ENCODE measurements around the gene RHBDL1.
A peak's percentile ranks its signal among the peaks of the same experiment; 100 is the strongest.

Gene RHBDL1

DNA sequence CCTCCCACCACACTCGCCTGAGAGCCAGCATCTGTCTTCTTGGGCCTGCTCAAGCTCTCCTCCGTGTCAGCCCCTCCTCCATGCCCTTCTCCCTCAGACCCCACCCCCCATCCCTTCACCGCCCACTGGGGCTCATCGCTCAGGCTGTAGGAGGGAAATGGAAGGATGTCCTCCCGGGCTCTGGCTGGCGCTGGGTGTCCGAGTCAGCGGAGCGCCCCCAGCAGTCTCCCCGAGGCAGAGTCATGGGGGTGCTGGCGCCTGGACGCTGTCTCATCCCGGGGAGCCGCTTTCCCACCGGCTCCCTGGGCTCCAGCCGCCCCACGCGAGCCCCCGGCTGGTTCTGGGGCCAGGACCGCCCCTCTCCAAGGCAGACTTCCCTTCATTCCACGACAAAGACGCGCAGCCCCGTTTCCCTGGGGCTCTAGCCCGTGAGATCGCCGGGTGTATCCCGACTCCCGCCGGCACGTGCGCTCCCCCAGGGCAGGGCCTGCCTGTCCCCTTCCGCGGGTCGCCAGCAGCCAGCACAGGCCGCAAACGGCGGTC lies 45.0 kb downstream of the RHBDL1 start (continued):
- TF ChIP-seq SP2 (tag by site-specific recombination; IDR thresholded peaks at IDR 0.05) = peak; percentile 84
- no peak for TF ChIP-seq ZNF626 (tag by site-specific recombination; IDR thresholded peaks at IDR 0.05)
- no peak for TF ChIP-seq ZNF416 (tag by site-specific recombination; IDR thresholded peaks at IDR 0.05)
- no peak for TF ChIP-seq ZNF701 (tag by site-specific recombination; IDR thresholded peaks at IDR 0.05)
- TF ChIP-seq ZBTB20 (tag by site-specific recombination; IDR thresholded peaks at IDR 0.05) = peak; percentile 91
- TF ChIP-seq ZNF776 (tag by site-specific recombination; IDR thresholded peaks at IDR 0.05; ENCODE audit: borderline replicate concordance) = no peak
- TF ChIP-seq REPIN1 (tag by site-specific recombination; IDR thresholded peaks at IDR 0.05; ENCODE audit: low read depth) = no peak
- no peak for TF ChIP-seq ZNF324 (tag by site-specific recombination; IDR thresholded peaks at IDR 0.05)
- TF ChIP-seq YY2 (tag by site-specific recombination; IDR thresholded peaks at IDR 0.05) = no peak
- TF ChIP-seq ZNF175 (tag by site-specific recombination; IDR thresholded peaks at IDR 0.05) = no peak
- TF ChIP-seq, protein P1, sequence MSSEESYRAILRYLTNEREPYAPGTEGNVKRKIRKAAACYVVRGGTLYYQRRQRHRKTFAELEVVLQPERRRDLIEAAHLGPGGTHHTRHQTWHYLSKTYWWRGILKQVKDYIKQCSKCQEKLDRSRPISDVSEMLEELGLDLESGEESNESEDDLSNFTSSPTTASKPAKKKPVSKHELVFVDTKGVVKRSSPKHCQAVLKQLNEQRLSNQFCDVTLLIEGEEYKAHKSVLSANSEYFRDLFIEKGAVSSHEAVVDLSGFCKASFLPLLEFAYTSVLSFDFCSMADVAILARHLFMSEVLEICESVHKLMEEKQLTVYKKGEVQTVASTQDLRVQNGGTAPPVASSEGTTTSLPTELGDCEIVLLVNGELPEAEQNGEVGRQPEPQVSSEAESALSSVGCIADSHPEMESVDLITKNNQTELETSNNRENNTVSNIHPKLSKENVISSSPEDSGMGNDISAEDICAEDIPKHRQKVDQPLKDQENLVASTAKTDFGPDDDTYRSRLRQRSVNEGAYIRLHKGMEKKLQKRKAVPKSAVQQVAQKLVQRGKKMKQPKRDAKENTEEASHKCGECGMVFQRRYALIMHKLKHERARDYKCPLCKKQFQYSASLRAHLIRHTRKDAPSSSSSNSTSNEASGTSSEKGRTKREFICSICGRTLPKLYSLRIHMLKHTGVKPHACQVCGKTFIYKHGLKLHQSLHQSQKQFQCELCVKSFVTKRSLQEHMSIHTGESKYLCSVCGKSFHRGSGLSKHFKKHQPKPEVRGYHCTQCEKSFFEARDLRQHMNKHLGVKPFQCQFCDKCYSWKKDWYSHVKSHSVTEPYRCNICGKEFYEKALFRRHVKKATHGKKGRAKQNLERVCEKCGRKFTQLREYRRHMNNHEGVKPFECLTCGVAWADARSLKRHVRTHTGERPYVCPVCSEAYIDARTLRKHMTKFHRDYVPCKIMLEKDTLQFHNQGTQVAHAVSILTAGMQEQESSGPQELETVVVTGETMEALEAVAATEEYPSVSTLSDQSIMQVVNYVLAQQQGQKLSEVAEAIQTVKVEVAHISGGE (tag by site-specific recombination; conservative IDR thresholded peaks at IDR 0.05; ENCODE audit: low read depth) = no peak
- TF ChIP-seq, protein P2, sequence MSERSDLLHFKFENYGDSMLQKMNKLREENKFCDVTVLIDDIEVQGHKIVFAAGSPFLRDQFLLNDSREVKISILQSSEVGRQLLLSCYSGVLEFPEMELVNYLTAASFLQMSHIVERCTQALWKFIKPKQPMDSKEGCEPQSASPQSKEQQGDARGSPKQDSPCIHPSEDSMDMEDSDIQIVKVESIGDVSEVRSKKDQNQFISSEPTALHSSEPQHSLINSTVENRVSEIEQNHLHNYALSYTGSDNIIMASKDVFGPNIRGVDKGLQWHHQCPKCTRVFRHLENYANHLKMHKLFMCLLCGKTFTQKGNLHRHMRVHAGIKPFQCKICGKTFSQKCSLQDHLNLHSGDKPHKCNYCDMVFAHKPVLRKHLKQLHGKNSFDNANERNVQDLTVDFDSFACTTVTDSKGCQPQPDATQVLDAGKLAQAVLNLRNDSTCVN (tag by site-specific recombination; optimal IDR thresholded peaks at IDR 0.05) = peak; percentile 73
- TF ChIP-seq GLIS1 (tag by site-specific recombination; IDR thresholded peaks at IDR 0.05) = peak; percentile 74
- TF ChIP-seq, protein P3, sequence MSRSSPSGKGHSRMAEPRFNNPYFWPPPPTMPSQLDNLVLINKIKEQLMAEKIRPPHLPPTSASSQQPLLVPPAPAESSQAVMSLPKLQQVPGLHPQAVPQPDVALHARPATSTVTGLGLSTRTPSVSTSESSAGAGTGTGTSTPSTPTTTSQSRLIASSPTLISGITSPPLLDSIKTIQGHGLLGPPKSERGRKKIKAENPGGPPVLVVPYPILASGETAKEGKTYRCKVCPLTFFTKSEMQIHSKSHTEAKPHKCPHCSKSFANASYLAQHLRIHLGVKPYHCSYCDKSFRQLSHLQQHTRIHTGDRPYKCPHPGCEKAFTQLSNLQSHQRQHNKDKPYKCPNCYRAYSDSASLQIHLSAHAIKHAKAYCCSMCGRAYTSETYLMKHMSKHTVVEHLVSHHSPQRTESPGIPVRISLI (tag by site-specific recombination; IDR thresholded peaks at IDR 0.05) = no peak
- no peak for TF ChIP-seq ZNF596 (tag by site-specific recombination; IDR thresholded peaks at IDR 0.05)
- TF ChIP-seq ZNF555 (tag by site-specific recombination; conservative IDR thresholded peaks at IDR 0.05) = no peak
- TF ChIP-seq, protein P4, sequence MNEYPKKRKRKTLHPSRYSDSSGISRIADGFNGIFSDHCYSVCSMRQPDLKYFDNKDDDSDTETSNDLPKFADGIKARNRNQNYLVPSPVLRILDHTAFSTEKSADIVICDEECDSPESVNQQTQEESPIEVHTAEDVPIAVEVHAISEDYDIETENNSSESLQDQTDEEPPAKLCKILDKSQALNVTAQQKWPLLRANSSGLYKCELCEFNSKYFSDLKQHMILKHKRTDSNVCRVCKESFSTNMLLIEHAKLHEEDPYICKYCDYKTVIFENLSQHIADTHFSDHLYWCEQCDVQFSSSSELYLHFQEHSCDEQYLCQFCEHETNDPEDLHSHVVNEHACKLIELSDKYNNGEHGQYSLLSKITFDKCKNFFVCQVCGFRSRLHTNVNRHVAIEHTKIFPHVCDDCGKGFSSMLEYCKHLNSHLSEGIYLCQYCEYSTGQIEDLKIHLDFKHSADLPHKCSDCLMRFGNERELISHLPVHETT (tag by site-specific recombination; IDR thresholded peaks at IDR 0.05) = no peak
- TF ChIP-seq ZEB2 (tag by site-specific recombination; IDR thresholded peaks at IDR 0.05) = peak; percentile 83
- TF ChIP-seq KLF10 (tag by site-specific recombination; IDR thresholded peaks at IDR 0.05) = no peak
- TF ChIP-seq, protein P5, sequence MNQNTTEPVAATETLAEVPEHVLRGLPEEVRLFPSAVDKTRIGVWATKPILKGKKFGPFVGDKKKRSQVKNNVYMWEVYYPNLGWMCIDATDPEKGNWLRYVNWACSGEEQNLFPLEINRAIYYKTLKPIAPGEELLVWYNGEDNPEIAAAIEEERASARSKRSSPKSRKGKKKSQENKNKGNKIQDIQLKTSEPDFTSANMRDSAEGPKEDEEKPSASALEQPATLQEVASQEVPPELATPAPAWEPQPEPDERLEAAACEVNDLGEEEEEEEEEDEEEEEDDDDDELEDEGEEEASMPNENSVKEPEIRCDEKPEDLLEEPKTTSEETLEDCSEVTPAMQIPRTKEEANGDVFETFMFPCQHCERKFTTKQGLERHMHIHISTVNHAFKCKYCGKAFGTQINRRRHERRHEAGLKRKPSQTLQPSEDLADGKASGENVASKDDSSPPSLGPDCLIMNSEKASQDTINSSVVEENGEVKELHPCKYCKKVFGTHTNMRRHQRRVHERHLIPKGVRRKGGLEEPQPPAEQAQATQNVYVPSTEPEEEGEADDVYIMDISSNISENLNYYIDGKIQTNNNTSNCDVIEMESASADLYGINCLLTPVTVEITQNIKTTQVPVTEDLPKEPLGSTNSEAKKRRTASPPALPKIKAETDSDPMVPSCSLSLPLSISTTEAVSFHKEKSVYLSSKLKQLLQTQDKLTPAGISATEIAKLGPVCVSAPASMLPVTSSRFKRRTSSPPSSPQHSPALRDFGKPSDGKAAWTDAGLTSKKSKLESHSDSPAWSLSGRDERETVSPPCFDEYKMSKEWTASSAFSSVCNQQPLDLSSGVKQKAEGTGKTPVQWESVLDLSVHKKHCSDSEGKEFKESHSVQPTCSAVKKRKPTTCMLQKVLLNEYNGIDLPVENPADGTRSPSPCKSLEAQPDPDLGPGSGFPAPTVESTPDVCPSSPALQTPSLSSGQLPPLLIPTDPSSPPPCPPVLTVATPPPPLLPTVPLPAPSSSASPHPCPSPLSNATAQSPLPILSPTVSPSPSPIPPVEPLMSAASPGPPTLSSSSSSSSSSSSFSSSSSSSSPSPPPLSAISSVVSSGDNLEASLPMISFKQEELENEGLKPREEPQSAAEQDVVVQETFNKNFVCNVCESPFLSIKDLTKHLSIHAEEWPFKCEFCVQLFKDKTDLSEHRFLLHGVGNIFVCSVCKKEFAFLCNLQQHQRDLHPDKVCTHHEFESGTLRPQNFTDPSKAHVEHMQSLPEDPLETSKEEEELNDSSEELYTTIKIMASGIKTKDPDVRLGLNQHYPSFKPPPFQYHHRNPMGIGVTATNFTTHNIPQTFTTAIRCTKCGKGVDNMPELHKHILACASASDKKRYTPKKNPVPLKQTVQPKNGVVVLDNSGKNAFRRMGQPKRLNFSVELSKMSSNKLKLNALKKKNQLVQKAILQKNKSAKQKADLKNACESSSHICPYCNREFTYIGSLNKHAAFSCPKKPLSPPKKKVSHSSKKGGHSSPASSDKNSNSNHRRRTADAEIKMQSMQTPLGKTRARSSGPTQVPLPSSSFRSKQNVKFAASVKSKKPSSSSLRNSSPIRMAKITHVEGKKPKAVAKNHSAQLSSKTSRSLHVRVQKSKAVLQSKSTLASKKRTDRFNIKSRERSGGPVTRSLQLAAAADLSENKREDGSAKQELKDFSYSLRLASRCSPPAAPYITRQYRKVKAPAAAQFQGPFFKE (tag by site-specific recombination; IDR thresholded peaks at IDR 0.05; ENCODE audit: borderline replicate concordance) = no peak
- no peak for TF ChIP-seq ZNF473 (tag by site-specific recombination; IDR thresholded peaks at IDR 0.05)
- TF ChIP-seq ZNF501 (tag by site-specific recombination; IDR thresholded peaks at IDR 0.05) = 0 out of 2 replicates have a peak, but pooled peaks have one; percentile 20
- no peak for TF ChIP-seq ZNF114 (tag by site-specific recombination; IDR thresholded peaks at IDR 0.05)
- TF ChIP-seq, protein P6, sequence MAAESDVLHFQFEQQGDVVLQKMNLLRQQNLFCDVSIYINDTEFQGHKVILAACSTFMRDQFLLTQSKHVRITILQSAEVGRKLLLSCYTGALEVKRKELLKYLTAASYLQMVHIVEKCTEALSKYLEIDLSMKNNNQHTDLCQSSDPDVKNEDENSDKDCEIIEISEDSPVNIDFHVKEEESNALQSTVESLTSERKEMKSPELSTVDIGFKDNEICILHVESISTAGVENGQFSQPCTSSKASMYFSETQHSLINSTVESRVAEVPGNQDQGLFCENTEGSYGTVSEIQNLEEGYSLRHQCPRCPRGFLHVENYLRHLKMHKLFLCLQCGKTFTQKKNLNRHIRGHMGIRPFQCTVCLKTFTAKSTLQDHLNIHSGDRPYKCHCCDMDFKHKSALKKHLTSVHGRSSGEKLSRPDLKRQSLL (tag by site-specific recombination; IDR thresholded peaks at IDR 0.05) = peak; percentile 69
- no peak for TF ChIP-seq ZNF138 (tag by site-specific recombination; IDR thresholded peaks at IDR 0.05; ENCODE audit: borderline replicate concordance)
- TF ChIP-seq ZNF2 (tag by site-specific recombination; IDR thresholded peaks at IDR 0.05) = 0 out of 2 replicates have a peak, but pooled peaks have one; percentile 49
- TF ChIP-seq MEIS1 (CRISPR knock-in tag; IDR thresholded peaks at IDR 0.05; ENCODE audit: borderline replicate concordance) = no peak
